GM18507 (cell line): ENCODE results near the gene SAMD4A.

Source experiments
- DNase-seq: peaks from one replicate; pipeline ENCODE4 v3.0.0; 2011; ENCODE audit warnings: low read depth; ENCODE audit not compliant: insufficient read length; ENCODE audit errors: extremely low spot score
- FAIRE-seq: peaks from 2 replicates; lab custom pipeline; 2011; peaks lifted over from hg19 to GRCh38; lab: Jason Lieb, UNC

The SAMD4A gene

GRCh38 chr14:54803926-54804537, 237.1 kb downstream of the SAMD4A start:
- FAIRE-seq (no peak), DNase-seq (no peak)

- FAIRE-seq: no peak
- no peak for DNase-seq
Observed at GRCh38 chr14:54804538-54805041, 237.7 kb downstream of the SAMD4A start.

GRCh38 chr14:54805070-54805444, 238.1 kb downstream of the SAMD4A start:
- no peak for FAIRE-seq
- no peak for DNase-seq

GRCh38 chr14:54805445-54806322, 238.8 kb downstream of the SAMD4A start:
- FAIRE-seq: peak; percentile 76
- DNase-seq: peak; percentile 71

- FAIRE-seq (no peak), DNase-seq (no peak)
Observed at GRCh38 chr14:54806616-54807015, 239.7 kb downstream of the SAMD4A start.

GRCh38 chr14:54807428-54807827, 240.5 kb downstream of the SAMD4A start:
- DNase-seq: no peak
- FAIRE-seq: no peak

- FAIRE-seq (no peak), DNase-seq (no peak)
Observed at GRCh38 chr14:54807881-54808280, 241.0 kb downstream of the SAMD4A start.

GRCh38 chr14:54808326-54809161, 241.6 kb downstream of the SAMD4A start:
- FAIRE-seq: no peak
- DNase-seq: no peak

GRCh38 chr14:54809767-54810166, 242.8 kb downstream of the SAMD4A start:
- FAIRE-seq (peak; percentile 15), DNase-seq (no peak)

GRCh38 chr14:54812617-54813016, 245.7 kb downstream of the SAMD4A start:
- FAIRE-seq: no peak

GRCh38 chr14:54813081-54813480, 246.2 kb downstream of the SAMD4A start:
- no peak for FAIRE-seq
- no peak for DNase-seq

More at GRCh38 chr14:54812617-54813016, 245.7 kb downstream of the SAMD4A start:
- DNase-seq: no peak

GRCh38 chr14:54814076-54814475, 247.1 kb downstream of the SAMD4A start:
- DNase-seq (no peak), FAIRE-seq (no peak)

- DNase-seq: no peak
- no peak for FAIRE-seq
Observed at GRCh38 chr14:54815016-54815415, 248.1 kb downstream of the SAMD4A start.

GRCh38 chr14:54815515-54815914, 248.6 kb downstream of the SAMD4A start:
- DNase-seq (no peak), FAIRE-seq (no peak)

- DNase-seq: no peak
- no peak for FAIRE-seq
Observed at GRCh38 chr14:54816450-54816849, 249.5 kb downstream of the SAMD4A start.

GRCh38 chr14:54817506-54817905, 250.6 kb downstream of the SAMD4A start:
- no peak for FAIRE-seq
- no peak for DNase-seq

GRCh38 chr14:54818201-54819133, 251.5 kb downstream of the SAMD4A start:
- DNase-seq (no peak), FAIRE-seq (no peak)

GRCh38 chr14:54822685-54823084, 255.8 kb downstream of the SAMD4A start:
- FAIRE-seq: no peak
- no peak for DNase-seq
